GM19238 (cell line): Measurements from ENCODE around the gene FBXO30.
A peak's percentile ranks its signal among the peaks of the same experiment; 100 is the strongest.

ENCODE experiments used
- DNase-seq: peaks from one replicate; pipeline ENCODE4 v3.0.0; 2011; ENCODE audit warnings: low spot score; ENCODE audit not compliant: insufficient read length

FBXO30 gene, protein sequence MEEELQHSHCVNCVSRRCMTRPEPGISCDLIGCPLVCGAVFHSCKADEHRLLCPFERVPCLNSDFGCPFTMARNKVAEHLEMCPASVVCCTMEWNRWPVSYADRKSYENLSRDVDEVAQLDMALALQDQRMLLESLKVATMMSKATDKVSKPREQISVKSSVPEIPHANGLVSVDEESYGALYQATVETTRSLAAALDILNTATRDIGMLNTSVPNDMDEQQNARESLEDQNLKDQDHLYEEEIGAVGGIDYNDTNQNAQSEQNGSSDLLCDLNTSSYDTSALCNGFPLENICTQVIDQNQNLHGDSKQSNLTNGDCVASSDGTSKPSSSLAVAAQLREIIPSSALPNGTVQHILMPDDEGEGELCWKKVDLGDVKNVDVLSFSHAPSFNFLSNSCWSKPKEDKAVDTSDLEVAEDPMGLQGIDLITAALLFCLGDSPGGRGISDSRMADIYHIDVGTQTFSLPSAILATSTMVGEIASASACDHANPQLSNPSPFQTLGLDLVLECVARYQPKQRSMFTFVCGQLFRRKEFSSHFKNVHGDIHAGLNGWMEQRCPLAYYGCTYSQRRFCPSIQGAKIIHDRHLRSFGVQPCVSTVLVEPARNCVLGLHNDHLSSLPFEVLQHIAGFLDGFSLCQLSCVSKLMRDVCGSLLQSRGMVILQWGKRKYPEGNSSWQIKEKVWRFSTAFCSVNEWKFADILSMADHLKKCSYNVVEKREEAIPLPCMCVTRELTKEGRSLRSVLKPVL

GRCh38 chr6:145814501-145815308 is at the start of gene FBXO30:
Gene FBXO30, minus strand, starts transcription at chr6:145814795. Its CDS starts 8,390 bp downstream, at chr6:145806405.
- peak; percentile 77 for DNase-seq

DNA sequence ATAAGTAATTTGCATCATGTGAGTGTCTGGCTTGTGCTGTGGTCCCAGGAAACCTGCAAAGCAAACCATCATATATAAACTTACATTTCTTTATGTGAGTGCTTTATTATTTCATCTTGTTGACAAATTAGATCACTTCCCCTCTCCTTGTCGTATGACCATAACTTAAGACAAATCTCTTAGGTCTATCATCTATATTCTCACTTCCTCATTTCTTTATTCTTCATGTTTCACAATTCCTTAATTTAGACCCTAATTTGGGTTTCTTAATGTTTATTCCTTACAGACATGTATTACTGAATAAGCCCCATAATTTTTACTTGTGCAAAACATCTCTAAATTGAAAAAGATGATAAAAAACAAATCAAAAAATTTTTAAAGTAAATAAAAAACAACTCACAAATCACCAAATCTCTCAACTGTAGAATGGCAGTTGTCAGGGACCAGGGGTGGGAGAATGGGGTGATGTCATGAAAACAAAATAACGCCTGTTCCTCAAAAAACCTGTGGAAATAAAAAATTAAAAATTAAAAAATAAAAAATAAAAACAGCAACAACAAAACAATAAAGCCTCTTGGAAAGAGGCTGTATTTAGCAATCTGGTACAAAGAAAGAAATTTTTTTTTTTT is 49.5 kb upstream of the FBXO30 start:
- DNase-seq = no peak

DNA sequence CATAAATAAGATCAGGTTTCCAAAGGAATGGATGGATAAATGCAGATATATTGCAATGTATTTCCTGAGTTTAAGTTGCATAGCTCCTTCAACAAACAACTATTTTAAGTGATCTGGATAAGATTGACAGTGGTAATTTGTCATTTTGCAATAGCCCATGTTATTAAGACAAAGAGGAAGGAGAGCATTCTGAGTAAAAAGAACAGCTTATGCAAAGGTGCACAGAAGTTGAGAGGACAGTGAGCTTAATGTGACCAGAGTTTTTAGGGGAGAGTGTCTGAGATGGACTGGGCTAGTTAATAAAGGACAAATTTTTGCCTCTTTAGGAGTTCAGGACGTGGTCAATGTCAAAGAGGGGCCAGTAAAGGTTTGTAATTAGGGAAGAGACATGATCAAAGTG is 48.8 kb upstream of the FBXO30 start:
- DNase-seq = no peak

- DNase-seq = no peak
These were observed 46.0 kb upstream of the FBXO30 start for GRCh38 chr6:145860562-145860961.

GRCh38 chr6:145850671-145851070 is 36.1 kb upstream of the FBXO30 start:
- DNase-seq = no peak

GRCh38 chr6:145848541-145848940 is 33.9 kb upstream of the FBXO30 start:
- DNase-seq = no peak

DNA sequence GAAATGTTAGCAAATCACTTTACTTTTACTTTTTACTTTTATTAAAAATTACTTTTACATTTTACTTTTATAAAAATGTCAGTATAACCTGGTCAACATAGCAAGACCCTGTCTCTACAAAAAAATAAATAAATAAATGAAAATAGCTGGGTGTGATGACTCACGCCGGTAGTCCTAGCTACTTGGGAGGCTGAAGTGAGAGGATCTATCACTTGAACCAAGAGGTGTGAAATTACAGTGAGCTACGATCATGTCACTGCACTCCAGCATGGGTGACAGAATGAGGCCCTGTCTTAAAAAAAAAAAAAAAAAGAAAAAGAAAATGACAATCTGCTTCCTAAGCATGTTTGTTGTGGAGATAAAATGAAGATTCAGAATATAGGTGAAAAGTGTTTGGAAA is 31.0 kb upstream of the FBXO30 start:
- no peak for DNase-seq

DNA sequence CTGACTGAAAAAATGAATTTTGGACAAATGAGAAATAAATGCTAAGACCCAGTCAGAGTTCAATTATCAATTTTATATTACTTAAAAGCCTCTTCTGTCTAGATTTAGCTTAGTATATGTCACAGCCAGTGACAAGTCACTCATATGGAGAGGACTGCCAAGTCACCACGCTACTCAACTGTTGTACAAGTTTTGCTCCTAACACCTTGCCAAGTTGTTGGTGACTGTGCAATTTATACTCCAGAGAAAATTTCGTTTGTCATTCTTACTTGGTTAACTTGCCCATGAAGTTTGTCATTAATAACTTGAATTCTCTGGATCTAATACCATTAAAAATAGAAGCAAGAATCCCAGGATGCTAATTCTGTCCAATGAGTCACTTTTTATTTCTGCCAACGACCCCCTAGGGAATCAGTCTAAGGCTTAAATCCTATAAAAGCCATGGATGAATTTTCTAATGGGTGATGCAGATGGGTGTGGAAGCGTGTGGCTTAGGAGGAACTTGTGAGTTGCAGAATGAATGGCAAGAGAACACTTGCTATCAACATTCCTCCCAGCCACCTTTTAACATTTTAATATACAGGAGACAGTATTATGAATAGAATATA is 30.4 kb upstream of the FBXO30 start:
- no peak for DNase-seq

DNA sequence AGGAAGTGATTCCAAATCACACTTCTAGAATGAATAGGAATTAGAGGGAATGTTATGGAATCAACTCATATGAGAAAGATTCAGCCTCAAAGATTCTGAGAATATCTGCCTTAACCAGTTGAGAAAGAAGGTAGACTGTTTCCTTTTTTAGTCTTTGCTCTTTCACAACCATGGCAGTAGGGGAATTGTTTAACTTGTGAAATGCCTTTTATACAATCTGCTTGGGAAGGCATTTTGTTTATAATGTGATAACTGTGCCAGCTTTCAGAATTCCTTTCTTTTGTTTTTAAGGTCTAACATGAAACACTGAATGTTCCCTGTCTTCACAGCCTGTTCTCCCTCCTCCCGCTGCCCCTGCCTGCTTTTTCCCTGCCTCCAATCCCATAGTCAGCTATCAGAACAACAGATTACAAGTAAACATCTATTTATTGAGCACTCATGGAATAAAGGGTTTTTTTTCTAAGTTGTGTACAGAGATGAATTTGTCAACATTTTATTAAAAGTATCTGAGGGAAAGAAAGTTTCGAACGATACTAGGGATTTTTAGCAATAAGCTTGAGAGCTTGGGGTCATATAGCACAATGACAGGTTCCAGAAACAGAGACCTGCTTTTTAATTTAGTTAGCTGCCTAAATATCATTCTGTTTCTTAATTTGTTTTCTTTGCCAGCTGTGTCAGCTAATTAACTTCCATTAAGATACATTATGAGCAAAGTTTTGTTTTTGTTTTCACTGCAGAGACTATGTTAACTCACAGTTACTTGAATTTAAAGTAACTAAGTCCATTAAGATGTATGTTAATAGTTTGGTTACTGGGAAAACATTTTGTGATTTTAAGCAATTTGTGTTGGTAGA is 28.3 kb upstream of the FBXO30 start:
- DNase-seq = no peak

- DNase-seq = no peak
These were observed 27.1 kb upstream of the FBXO30 start for GRCh38 chr6:145841668-145842067.

DNA sequence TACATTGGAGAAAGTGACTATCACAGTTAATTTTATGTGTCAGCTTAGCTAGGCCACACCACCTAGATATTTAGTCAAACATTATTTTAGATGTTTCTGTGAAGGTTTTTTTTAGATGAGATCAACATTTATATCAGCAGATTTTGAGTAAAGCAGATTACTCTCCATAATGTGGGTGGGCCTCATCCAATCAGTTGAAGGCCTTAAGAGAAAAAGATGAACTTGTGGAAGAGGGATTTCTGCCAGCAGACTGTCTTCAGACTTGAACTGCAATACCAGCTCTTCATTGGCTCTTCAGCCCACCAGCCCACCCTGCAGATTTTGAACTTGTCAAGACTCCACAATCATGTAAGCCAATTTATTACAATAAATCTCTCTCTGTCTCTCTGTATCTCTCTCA is 25.1 kb upstream of the FBXO30 start:
- no peak for DNase-seq

GRCh38 chr6:145838305-145838704 is 23.7 kb upstream of the FBXO30 start:
- no peak for DNase-seq

DNA sequence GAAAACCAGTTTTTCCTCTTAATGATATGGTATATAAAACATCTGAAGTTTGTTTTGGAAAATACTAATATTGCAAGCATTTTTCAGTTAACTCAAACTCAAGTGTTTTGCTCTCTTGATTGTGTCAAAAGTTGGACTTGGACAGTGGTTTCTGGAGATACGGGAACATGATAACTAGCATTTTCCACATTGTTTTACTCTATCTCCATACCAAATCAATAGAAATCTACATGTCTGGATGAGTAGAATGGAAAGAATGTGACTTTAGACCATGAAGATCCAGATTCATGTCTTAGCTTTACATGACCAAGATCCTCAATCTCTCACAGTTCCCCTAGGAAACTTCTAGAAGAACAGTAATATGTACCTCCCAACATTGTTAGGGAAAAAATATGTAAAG is 22.2 kb upstream of the FBXO30 start:
- no peak for DNase-seq

DNA sequence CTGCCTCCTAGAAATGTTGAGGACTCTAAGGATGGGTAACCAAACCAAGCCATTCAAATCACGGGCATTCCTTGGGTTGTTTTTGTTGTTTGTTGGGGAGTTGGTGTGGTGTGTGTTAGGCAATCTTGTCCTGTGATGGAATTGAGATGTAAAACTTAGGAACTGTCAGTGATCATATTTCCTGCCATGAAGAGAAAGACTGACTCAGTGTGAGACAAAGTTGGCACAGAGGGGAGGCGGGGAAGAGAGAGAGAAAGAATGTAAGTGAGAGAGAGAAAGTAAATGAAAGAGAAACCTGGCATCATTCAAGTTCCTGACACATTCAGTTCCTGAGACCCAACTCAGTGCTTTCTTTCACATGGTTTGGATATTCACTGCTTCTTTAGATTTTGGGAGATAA is 21.6 kb upstream of the FBXO30 start:
- DNase-seq = no peak

- DNase-seq = no peak
These were observed 16.0 kb upstream of the FBXO30 start for GRCh38 chr6:145830612-145831011.

GRCh38 chr6:145829950-145830349 is 15.4 kb upstream of the FBXO30 start:
- DNase-seq = no peak

- DNase-seq = no peak
These were observed 14.5 kb upstream of the FBXO30 start for GRCh38 chr6:145829102-145829501.

DNA sequence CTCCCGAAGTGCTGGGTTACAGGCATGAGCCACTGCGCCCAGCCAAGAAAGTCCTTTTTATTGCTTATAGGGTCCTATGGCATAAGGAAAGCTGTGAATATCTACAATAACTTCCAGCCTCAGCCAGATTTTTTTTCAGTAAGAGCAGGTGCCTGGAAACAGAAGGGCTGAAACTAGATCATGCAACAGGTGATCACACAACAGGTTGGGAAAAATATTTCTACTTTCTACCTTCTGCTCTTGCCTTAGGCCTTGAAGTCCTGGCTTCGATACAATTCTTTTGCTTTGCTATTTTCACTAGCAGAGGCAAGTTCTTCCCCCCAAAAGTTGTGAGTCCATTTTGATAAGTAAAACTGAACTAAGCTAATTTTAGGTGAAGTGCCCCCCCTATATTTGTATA is 9.7 kb upstream of the FBXO30 start:
- DNase-seq = no peak

GRCh38 chr6:145823328-145823944 is 8.8 kb upstream of the FBXO30 start:
- DNase-seq = no peak

- DNase-seq = no peak
These were observed 7.9 kb upstream of the FBXO30 start for GRCh38 chr6:145822456-145822855.
